H9 (cell line): ENCODE results near the gene ZNF678. TPM values are rescaled to one million over a fixed set of nuclear protein-coding genes. Genes with fewer than 3 reads are reported as not detected.

Experiments
- DNase-seq: peaks from one replicate; pipeline ENCODE4 v3.0.0-alpha.2; 2017
- H2AFZ ChIP-seq: one replicate; pipeline ENCODE4 v1.6.1; 2013; ENCODE audit warnings: mild to moderate bottlenecking, low read length, control low read depth, moderate library complexity
- H2AK5ac ChIP-seq: 2 replicates; pipeline ENCODE4 v1.6.1; 2013; ENCODE audit warnings: low read length, control low read depth, mixed read lengths; ENCODE audit not compliant: insufficient read length
- H2BK120ac ChIP-seq: one replicate; pipeline ENCODE4 v1.6.1; 2013; ENCODE audit warnings: low read depth, mild to moderate bottlenecking, low read length, control low read depth, inconsistent platforms; ENCODE audit not compliant: poor library complexity, severe bottlenecking
- H2BK12ac ChIP-seq: 2 replicates; pipeline ENCODE4 v1.6.1; 2013; ENCODE audit warnings: low read length, control low read depth, mixed read lengths, low read depth; ENCODE audit not compliant: insufficient read length
- H2BK15ac ChIP-seq: 2 replicates; pipeline ENCODE4 v1.6.1; 2013; ENCODE audit warnings: low read depth, low read length, control low read depth
- H2BK20ac ChIP-seq: one replicate; pipeline ENCODE4 v1.6.1; 2013; ENCODE audit warnings: low read depth, mild to moderate bottlenecking, low read length, control low read depth, inconsistent platforms; ENCODE audit not compliant: poor library complexity, severe bottlenecking
- H2BK5ac ChIP-seq: 2 replicates; pipeline ENCODE4 v1.6.1; 2013; ENCODE audit warnings: low read length, control low read depth, mixed read lengths; ENCODE audit not compliant: insufficient read length
- H3K14ac ChIP-seq: 2 replicates; pipeline ENCODE4 v1.6.1; 2013; ENCODE audit warnings: low read length, control low read depth; ENCODE audit not compliant: insufficient read depth
- H3K18ac ChIP-seq: 2 replicates; pipeline ENCODE4 v1.6.1; 2013; ENCODE audit warnings: low read depth, mild to moderate bottlenecking, mixed read lengths, low read length, control low read depth; ENCODE audit not compliant: insufficient read length
- H3K23ac ChIP-seq: 2 replicates; pipeline ENCODE4 v1.6.1; 2013; ENCODE audit warnings: low read length, control low read depth, mixed read lengths, low read depth; ENCODE audit not compliant: insufficient read length
- H3K23me2 ChIP-seq: 2 replicates; pipeline ENCODE4 v1.6.1; 2013; ENCODE audit warnings: low read depth, mild to moderate bottlenecking, mixed read lengths, low read length, control low read depth; ENCODE audit not compliant: insufficient read length, poor library complexity, severe bottlenecking
- H3K27ac ChIP-seq: 2 replicates; pipeline ENCODE4 v1.5.1; 2013; ENCODE audit warnings: low read length, control low read depth, mixed read lengths, low read depth; ENCODE audit not compliant: insufficient read length
- H3K27me3 ChIP-seq: 2 replicates; pipeline ENCODE4 v1.6.1; 2013; ENCODE audit warnings: low read length, control low read depth, inconsistent platforms; ENCODE audit not compliant: insufficient read depth
- H3K4ac ChIP-seq: 2 replicates; pipeline ENCODE4 v1.6.1; 2013; ENCODE audit warnings: low read depth, mild to moderate bottlenecking, control low read depth, inconsistent platforms, low read length, moderate library complexity
- H3K4me1 ChIP-seq: 2 replicates; pipeline ENCODE4 v1.6.1; 2013; ENCODE audit warnings: low read length, control low read depth, inconsistent platforms; ENCODE audit not compliant: insufficient read depth
- H3K4me2 ChIP-seq: 2 replicates; pipeline ENCODE4 v1.6.1; 2013; ENCODE audit warnings: low read length, control low read depth, mixed read lengths; ENCODE audit not compliant: insufficient read length, insufficient read depth
- H3K56ac ChIP-seq: 2 replicates; pipeline ENCODE4 v1.6.1; 2013; ENCODE audit warnings: low read depth, mild to moderate bottlenecking, mixed read lengths, low read length, control low read depth; ENCODE audit not compliant: insufficient read length
- H3K79me1 ChIP-seq: 2 replicates; pipeline ENCODE4 v1.6.1; 2013; ENCODE audit warnings: low read depth, mild to moderate bottlenecking, moderate library complexity, low read length, control low read depth, inconsistent platforms; ENCODE audit not compliant: insufficient read depth, poor library complexity, severe bottlenecking
- H3K79me2 ChIP-seq: 2 replicates; pipeline ENCODE4 v1.6.1; 2013; ENCODE audit warnings: low read length, control low read depth, inconsistent platforms; ENCODE audit not compliant: insufficient read depth
- H3K9ac ChIP-seq: 2 replicates; pipeline ENCODE4 v1.6.1; 2013; ENCODE audit warnings: low read length, control low read depth, mixed read lengths; ENCODE audit not compliant: insufficient read length; ENCODE audit errors: extremely low read depth
- H3K9me3 ChIP-seq: one replicate; pipeline ENCODE4 v1.6.1; 2013; ENCODE audit warnings: low read depth, low read length, inconsistent platforms; ENCODE audit not compliant: control insufficient read depth
- H3T11ph ChIP-seq: one replicate; pipeline ENCODE4 v1.6.1; 2013; ENCODE audit warnings: mild to moderate bottlenecking, low read length, control low read depth, inconsistent platforms
- H4K20me1 ChIP-seq: one replicate; pipeline ENCODE4 v1.6.1; 2013; ENCODE audit not compliant: control insufficient read depth, insufficient read length, insufficient read depth
- H4K5ac ChIP-seq: 2 replicates; pipeline ENCODE4 v1.6.1; 2013; ENCODE audit warnings: low read depth, mild to moderate bottlenecking, mixed read lengths, low read length, control low read depth; ENCODE audit not compliant: insufficient read length
- H4K8ac ChIP-seq: replicated peaks from 2 replicates; pipeline ENCODE4 v1.6.1; 2013; ENCODE audit warnings: low read length, control low read depth, mixed read lengths, low read depth; ENCODE audit not compliant: insufficient read length
- H4K91ac ChIP-seq: 2 replicates; pipeline ENCODE4 v1.6.1; 2013; ENCODE audit warnings: low read depth, mild to moderate bottlenecking, moderate library complexity, mixed read lengths, low read length, control low read depth; ENCODE audit not compliant: insufficient read length
- H3K27ac Mint-ChIP-seq, 3 experiments: 2 replicates in 2 of 3; 3 replicates in 1 of 3; pipeline ENCODE4 v1.8.0; 2020 to 2021; ENCODE audit warnings: mixed read lengths in 3 of 3, mild to moderate bottlenecking in 1 of 3, moderate library complexity in 1 of 3
- H3K27me3 Mint-ChIP-seq: 2 replicates; pipeline ENCODE4 v1.8.0; 2021; ENCODE audit warnings: low read depth, mild to moderate bottlenecking, moderate library complexity, mixed read lengths
- H3K36me3 Mint-ChIP-seq, 3 experiments: 2 replicates in 2 of 3; 3 replicates in 1 of 3; pipeline ENCODE4 v1.8.0; 2020 to 2021; ENCODE audit warnings: low read depth in 3 of 3, mixed read lengths in 3 of 3; ENCODE audit not compliant: insufficient read depth in 1 of 3
- H3K4me1 Mint-ChIP-seq, 2 experiments: 2 replicates each; pipeline ENCODE4 v1.8.0; 2020; ENCODE audit warnings: mixed read lengths in 2 of 2
- H3K4me3 Mint-ChIP-seq, 2 experiments: 2 replicates in 1 of 2; 3 replicates in 1 of 2; pipeline ENCODE4 v1.8.0; 2020 to 2021; ENCODE audit warnings: mild to moderate bottlenecking in 2 of 2, mixed read lengths in 2 of 2, moderate library complexity in 1 of 2
- H3K9me3 Mint-ChIP-seq, 2 experiments: 2 replicates in 1 of 2; 3 replicates in 1 of 2; pipeline ENCODE4 v1.8.0; 2020; ENCODE audit warnings: mild to moderate bottlenecking in 2 of 2, mixed read lengths in 2 of 2, moderate library complexity in 1 of 2
- CTCF ChIP-seq: fragments of 200-600 bp; sonication (generic); conservative IDR thresholded peaks from 3 replicates; pipeline ENCODE4 v1.8.0; 2021; ENCODE audit warnings: antibody characterized with exemption, mild to moderate bottlenecking
- WGBS: extraction: QIAGEN DNeasy Blood & Tissue Kit; methylation state at CpG from one replicate; pipeline ENCODE4 v1.1.7; 2013; ENCODE audit warnings: missing lambda C conversion rate, low lambda C conversion rate, mixed read lengths; ENCODE audit not compliant: insufficient read length; ENCODE audit errors: extremely low coverage; 5-methylcytosine and 5-hydroxymethylcytosine counted together
- total RNA-seq: library from RNA; stranded (reverse); gene quantifications from 2 replicates; pipeline ENCODE4 v1.2.1, GENCODE V29; 2021

Gene ZNF678
- total RNA-seq, 1 experiment from 2014 or later, result 25.3 TPM

- H3T11ph ChIP-seq, result no peak overlapping the region
- no peak overlapping the region for H3K14ac ChIP-seq
- H3K79me1 ChIP-seq, result peaks cover 9% of the 10 kb centered on the region
- Mint-ChIP-seq H3K4me1 (peaks cover 11 to 20% of the 10 kb centered on the region in 2 experiments), H3K4me3 (no peak overlapping the region), H3K27ac (no peak overlapping the region), H3K27me3 (no peaks in the 10 kb centered on the region), H3K36me3 (peaks cover 2 to 64% (median 15%) of the 10 kb centered on the region in 3 experiments; a peak in 6 of 7 replicates), H3K9me3 (peaks cover 23 to 70% of the 10 kb centered on the region in 2 experiments)
- no peaks in the 10 kb centered on the region for H3K9me3 ChIP-seq
- H3K4me1 ChIP-seq, result no peaks in the 10 kb centered on the region
- H3K56ac ChIP-seq, result no peak overlapping the region
- no peak overlapping the region for H2AFZ ChIP-seq
- no peak overlapping the region for H3K23ac ChIP-seq
- peaks cover 34% of the 10 kb centered on the region; the same call in 1 of the 2 replicates for H3K79me2 ChIP-seq
- DNase-seq, result no peak
- no peak overlapping the region for H3K18ac ChIP-seq
- no peaks in the 10 kb centered on the region for H4K20me1 ChIP-seq
- H2BK5ac ChIP-seq, result no peak overlapping the region
- H2BK20ac ChIP-seq, result no peak overlapping the region
- no peaks in the 10 kb centered on the region for H3K27me3 ChIP-seq
- no peak overlapping the region for H3K27ac ChIP-seq
- H3K4ac ChIP-seq, result no peak overlapping the region
- H3K23me2 ChIP-seq, result no peaks in the 10 kb centered on the region
- H3K9ac ChIP-seq, result no peak overlapping the region
- H4K91ac ChIP-seq, result no peak overlapping the region
- no peak overlapping the region for H4K8ac ChIP-seq
- no peak overlapping the region for H4K5ac ChIP-seq
- no peak overlapping the region for H3K4me2 ChIP-seq
- H2BK15ac ChIP-seq, result no peak overlapping the region
- H2AK5ac ChIP-seq, result no peak overlapping the region
- H2BK120ac ChIP-seq, result no peak overlapping the region
- H2BK12ac ChIP-seq, result no peak overlapping the region
- no peak for TF ChIP-seq CTCF
- no CpG with 5 or more reads among the region's 1 CpG for WGBS
Observed at GRCh38 chr1:227574926-227575325, 11.6 kb downstream of the ZNF678 start.
